CD4-positive, alpha-beta T cell treated with Interferon gamma for 1 hour (primary cell): ENCODE measurements around the gene OPCML.

Experiments used
- DNase-seq: peaks from one replicate; pipeline ENCODE4 v3.0.0-alpha.2; 2020

OPCML gene

GRCh38 chr11:132631989-132632388 lies 900.3 kb downstream of the OPCML start:
- no peak for DNase-seq

GRCh38 chr11:132627981-132628380 lies 904.3 kb downstream of the OPCML start:
- DNase-seq = no peak

- no peak for DNase-seq
These were observed 905.9 kb downstream of the OPCML start for GRCh38 chr11:132626446-132626845.

GRCh38 chr11:132623511-132623910 lies 908.8 kb downstream of the OPCML start:
- DNase-seq = no peak

GRCh38 chr11:132621976-132622580 lies 910.2 kb downstream of the OPCML start:
- DNase-seq = no peak

GRCh38 chr11:132620423-132620822 lies 911.9 kb downstream of the OPCML start:
- DNase-seq = no peak

GRCh38 chr11:132610791-132611190 lies 921.5 kb downstream of the OPCML start:
- DNase-seq = no peak

GRCh38 chr11:132610216-132610615 lies 922.1 kb downstream of the OPCML start:
- no peak for DNase-seq

GRCh38 chr11:132607575-132607974 lies 924.7 kb downstream of the OPCML start:
- no peak for DNase-seq

GRCh38 chr11:132605825-132606570 lies 926.3 kb downstream of the OPCML start:
- DNase-seq = no peak

GRCh38 chr11:132604431-132604830 lies 927.9 kb downstream of the OPCML start:
- no peak for DNase-seq

GRCh38 chr11:132601875-132602274 lies 930.4 kb downstream of the OPCML start:
- DNase-seq = no peak

GRCh38 chr11:132595711-132596134 lies 936.6 kb downstream of the OPCML start:
- no peak for DNase-seq

GRCh38 chr11:132595246-132595645 lies 937.1 kb downstream of the OPCML start:
- no peak for DNase-seq

GRCh38 chr11:132590986-132591385 lies 941.3 kb downstream of the OPCML start:
- DNase-seq = no peak

- no peak for DNase-seq
These were observed 941.7 kb downstream of the OPCML start for GRCh38 chr11:132590554-132590953.

- no peak for DNase-seq
These were observed 942.5 kb downstream of the OPCML start for GRCh38 chr11:132589791-132590190.

- no peak for DNase-seq
These were observed 943.9 kb downstream of the OPCML start for GRCh38 chr11:132588366-132588765.

- DNase-seq = no peak
These were observed 944.6 kb downstream of the OPCML start for GRCh38 chr11:132587716-132588115.

GRCh38 chr11:132586801-132587200 lies 945.5 kb downstream of the OPCML start:
- no peak for DNase-seq

- DNase-seq = no peak
These were observed 952.5 kb downstream of the OPCML start for GRCh38 chr11:132579634-132580327.

GRCh38 chr11:132579136-132579535 lies 953.2 kb downstream of the OPCML start:
- DNase-seq = no peak

GRCh38 chr11:132578580-132578979 lies 953.7 kb downstream of the OPCML start:
- DNase-seq = no peak

GRCh38 chr11:132576706-132577105 lies 955.6 kb downstream of the OPCML start:
- no peak for DNase-seq
